HG03460 (cell line): Measurements from ENCODE around the gene SLC23A2.
"Not testable (repeated sequence)": the region's sequence is repeated elsewhere in the genome, so short reads cannot be mapped to it uniquely, and the experiment has no call there.

Source experiments
- ATAC-seq: cut with Tn5 transposase; IDR thresholded peaks from one replicate; pipeline ENCODE4 v1.9.1; 2021; ENCODE audit not compliant: unreplicated experiment

SLC23A2 gene

DNA sequence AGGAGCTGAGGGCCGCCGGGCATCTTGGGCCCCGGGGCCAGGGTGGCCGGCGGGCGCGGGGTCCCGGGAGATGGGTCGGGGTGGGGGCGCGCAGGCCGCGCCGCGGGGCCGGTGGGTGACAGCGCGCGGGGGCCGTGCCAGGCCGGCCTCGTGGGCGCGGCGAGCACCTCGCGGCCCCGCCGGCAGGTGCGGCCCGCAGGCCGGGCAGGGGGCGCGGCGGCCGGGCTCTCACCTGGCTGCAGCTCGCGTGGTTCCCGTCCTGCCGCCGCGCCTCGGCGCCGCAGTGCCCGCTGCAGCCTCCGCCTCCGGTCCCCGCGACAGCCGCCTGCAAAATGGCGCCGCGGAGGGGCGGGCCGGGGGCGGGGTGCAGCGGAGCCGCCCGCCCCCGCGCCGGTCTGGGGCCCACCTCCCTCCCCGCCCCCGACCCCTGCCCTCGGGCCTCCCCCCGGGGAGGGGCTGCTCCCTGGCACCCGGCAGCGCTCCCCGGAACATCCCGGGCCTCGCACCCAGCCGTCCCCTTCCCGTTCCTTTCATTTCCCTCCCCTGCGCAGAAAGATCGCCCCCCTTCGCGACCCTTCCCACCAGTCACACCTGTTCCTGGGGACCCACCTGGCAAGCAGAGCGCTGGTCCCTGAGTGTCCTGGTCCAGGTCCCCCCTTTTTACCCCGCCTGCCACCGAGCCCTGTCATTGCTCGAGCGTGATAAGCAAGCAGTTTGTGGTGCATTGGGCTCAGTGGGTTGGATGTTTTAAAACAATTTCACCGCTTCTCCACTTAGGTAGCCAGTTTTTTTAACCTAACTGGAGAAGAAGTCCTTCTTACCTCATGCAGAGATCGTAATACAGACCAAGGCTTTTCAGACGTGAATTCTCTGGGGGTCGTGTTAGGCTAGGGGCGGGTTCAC lies at the start of gene SLC23A2:
SLC23A2 (minus strand) TSS at position 337 of the 903 bp plus-strand sequence. CDS start 68,948 bp downstream, outside the sequence.
- no peak for ATAC-seq

DNA sequence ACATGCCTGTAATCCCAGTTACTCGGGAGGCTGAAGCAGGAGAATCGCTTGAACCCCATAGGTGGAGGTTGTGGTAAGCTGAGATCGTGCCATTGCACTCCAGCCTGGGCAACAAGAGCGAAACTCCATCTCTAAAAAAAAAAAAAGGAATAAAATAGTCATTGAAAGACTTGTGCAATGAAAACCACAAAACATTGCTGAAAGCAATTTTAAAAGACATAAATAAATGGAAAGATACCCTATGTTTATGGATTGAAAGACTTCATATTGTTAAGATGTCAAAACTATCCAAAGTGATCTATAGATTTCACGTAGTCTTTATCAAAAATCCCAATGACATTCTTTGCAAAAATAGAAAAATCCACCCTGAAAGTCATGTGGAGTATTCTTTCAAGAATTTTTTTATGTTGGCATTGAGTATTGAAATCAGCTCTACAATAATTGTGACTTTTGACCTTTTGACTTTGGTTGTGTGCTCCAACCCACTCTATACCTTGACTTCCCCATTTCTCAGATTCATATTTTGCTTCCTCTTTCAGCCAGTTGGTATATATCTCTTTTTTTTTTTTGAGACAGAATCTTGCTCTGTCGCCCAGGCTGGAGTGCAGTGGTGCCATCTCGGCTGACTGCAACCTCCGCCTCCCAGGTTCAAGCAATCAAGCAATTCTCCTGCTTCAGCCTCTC lies 45.5 kb upstream of the SLC23A2 start:
- ATAC-seq = no peak

DNA sequence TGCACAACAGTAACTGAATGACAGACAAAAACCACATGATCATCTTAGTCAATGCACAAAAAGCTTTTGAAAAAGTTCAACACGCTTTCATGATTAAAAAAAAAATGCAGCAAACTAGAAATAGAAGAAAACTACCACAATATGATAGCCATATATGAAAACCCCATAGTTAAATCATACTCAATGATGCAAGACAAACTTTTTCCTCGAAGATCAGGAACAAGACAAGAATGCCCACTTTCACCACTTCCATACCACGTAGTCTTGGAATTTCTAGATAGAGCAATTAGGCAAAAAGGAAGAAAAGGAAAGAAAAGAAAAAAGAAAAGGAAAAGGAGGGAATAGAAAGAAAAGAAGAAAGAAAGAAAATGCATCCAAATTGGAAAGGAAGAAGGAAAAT lies 44.6 kb upstream of the SLC23A2 start:
- ATAC-seq = no peak

DNA sequence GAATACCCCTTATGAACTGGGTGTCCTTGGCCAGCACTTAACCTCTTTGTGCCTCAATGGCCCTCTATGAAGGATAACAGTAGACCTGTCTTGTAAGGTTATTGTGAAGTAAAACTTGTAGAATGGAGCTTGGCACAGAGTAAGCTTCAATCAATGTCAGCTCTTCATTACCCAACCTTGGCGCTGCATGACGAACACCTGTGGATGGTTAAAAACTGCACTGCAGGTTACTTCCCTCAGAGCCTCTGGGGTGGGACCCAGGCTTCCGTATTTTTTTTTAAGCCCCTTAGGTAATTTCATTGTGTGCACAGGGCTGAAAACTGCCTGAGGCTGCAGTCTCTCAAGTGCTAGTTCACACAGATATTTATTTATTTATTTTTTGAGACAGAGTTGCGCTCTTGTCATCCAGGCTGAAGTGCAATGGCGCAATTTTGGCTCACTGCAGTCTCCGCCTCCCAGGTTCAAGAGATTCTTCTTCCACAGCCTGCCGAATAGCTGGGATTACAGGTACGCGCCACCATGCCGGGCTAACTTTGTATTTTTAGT lies 42.8 kb upstream of the SLC23A2 start:
- ATAC-seq = no peak

DNA sequence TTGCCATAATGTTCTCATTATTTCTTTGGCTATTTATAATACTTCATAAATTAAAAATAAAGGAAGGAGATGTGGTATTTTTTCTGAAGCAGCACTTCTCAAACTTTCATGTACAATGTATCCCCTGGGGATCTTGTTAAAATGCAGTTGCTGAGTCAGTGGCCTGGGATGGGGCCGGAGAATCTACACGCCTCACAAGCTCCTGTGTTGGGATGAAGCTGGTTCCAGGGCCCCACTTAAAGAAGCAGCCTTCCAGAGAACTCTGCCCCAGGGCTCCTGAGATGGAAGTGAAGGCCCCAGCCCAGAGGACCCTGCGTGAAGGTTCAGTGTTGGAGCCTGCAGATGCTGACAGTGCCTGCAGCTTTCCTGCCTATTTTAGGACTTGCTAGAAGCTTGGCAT lies 40.1 kb upstream of the SLC23A2 start:
- no peak for ATAC-seq

DNA sequence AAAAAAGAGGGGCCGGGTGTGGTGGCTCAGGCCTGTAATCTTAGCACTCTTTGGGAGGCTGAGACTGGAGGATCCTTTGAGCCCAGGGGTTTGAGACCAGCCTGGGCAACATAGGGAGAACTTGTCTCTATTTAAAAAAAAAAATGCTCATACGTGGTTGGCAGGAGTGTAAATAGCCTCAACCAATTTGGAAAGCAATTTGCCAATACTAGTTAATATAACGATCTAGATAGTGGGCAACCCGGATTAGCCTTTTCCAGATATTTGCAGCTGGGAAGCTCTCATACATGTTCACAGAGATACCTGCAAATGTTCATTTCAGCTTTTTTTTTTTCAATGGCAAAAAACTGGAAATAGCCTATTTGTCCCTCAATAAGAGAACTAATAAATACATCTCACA lies 39.0 kb upstream of the SLC23A2 start:
- ATAC-seq = no peak

DNA sequence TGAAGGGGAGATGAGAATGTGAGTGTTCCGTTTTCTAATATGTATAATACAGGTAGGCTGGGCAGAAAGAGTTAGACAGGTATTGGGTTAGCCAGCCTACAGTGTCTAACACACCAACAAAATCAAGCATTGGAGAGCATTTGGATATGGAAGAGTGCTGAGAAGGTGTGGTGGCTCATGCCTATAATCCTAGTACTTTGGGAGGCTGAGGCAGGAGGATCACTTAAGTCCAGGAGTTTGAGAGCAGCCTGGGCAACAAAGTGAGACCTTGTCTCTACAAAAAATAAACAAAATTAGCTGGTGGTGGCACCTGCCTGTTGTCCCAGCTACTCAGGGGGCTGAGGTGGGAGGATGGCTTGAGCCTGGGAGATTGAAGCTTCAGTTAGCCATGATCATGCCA lies 38.6 kb upstream of the SLC23A2 start:
- ATAC-seq = no peak

DNA sequence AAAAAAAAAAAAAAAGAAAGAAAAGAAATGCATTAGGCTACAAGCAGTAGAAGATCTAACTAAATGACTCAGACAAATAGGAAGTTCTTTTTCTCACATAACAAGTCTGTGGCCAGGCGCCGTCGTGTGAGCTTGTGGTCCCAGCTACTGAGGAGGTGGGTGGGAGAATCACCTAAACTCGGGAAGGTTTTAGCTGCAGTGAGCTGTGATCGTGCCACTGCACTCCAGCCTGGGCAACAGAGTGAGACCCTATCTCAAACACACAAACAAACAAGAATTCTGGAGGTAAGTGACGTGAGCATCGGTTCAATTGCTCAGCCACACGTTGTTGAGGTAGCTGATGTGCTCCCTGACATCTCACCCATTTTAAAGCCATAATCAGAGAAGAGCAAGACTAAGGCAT lies 37.9 kb upstream of the SLC23A2 start:
- no peak for ATAC-seq

DNA sequence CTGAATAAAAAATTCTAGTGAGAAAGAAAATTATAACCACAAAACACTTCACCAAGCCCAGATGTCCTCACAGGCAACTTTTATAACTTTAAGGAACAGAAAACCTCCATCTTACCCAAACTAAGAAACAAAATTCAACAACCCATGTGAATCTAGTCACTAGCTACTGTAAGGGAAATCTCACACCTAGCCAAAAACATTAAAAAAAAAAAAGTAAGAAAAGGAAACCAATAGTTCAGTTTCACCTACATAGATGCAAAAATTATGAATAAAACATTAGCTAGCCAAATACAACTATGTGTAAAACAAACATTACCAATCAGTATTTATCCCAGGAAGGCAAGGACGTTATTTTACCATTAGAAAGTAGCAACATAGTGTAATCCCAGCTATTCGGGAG lies 35.5 kb upstream of the SLC23A2 start:
- no peak for ATAC-seq

DNA sequence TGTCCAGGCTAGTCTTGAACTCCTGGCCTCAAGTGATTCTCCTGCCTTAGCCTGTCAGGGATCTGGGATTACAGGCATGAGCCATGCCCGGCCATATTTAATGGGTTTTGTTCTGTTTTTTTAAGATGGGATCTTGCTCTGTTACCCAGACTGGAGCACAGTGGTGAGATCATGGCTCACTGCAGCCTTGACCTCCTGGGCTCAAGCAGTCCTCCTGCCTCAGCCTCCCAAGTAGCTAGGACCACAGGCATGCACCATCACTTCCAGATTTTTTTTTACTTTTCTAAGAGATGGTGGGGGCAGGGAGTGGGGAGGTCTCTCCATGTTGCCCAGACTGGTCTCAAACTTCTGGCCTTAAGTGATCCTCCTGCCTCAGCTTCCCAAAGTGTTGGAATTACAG lies 34.2 kb upstream of the SLC23A2 start:
- ATAC-seq = not testable (repeated sequence)

DNA sequence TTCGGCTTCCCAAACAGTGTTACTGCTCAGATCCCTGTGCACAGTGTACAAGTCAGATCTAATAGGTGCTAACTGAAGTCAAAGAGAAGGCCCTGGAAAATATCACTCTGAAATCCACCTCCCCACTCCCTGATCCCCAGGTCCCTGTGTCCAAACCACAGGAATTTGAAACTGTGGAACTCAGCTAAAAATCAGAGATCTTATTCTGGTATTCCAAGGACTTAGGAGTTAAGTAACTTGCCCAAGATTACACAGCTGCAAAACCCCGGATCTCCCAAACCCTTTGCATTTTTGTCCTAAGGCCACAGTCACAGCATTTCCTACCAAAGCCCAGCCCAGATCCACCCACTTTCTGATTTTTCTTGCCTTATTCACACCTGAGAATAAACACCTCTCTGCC lies 32.3 kb upstream of the SLC23A2 start:
- no peak for ATAC-seq

DNA sequence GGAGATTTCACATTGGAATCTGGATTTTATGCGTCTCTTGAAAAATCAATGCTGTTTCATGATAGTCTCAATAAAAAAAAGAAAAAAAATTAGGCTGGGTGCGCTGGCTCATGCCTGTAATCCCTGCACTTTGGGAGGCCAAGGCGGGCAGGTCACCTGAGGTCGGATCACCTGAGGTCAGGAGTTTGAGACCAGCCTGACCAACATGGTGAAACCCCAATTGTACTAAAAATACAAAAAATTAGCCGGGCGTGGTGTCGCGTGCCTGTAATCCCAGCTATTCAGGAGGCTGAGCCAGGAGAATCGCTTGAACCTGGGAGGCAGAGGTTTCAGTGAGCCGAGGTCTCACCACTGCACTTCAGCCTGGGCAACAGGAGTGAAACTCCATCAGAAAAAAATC lies 30.4 kb upstream of the SLC23A2 start:
- not testable (repeated sequence) for ATAC-seq

DNA sequence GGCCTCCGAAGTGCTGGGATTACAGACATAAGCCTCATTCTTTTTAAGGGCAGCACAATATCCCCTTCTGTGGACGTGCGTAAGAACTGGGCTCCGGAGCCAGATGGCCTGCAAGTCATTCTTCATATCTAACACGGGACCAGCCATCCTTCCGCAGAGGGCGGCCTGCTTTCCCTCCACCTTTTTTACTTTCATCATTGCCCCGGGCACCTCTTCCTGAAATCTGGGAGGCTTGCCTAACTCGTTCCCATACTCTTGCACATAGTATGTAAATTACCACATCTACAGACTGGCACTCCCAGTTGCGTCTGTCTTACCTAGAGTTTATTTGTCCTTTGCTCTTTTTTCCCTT lies 29.9 kb upstream of the SLC23A2 start:
- ATAC-seq = no peak

DNA sequence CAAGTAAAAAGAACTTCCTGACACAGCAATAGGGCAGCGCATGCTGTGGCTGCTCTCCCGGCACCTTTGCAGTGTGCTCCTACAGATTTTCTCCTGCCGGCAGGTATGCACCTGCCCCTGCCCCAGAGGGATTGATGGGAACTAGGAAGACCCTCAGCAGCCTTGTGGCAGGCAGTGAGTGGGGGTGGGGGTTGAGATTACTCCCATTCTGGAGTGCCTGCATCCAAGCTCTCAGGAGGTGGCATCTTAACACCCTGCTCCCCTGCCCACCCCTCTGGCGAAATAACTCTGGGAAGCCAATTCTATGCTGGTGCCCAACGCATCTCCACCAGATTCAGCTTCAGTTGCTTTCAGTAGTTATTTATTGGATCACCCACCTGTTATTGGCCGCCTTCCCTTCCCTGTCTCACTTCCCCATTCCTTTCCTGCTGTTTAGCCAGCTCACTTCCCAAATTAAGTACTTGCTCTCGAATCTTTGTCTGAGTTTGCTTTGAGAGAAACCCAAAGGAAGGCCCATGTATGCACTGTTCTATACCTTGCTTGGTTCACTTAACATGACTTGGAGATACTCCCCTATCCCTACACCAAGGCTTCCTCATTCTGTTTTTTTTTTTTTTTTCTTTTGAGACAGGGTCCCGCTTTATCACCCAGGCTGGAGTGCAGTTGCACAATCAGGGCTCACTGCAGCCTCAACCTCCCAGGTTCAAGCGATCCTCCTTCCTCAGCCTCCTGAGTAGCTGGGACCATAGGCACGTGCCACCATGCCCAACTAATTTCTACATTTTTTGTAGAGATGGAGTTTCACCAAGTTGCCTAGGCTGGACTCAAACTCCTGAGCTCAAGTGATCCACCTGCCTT lies 29.3 kb upstream of the SLC23A2 start:
- ATAC-seq = no peak

DNA sequence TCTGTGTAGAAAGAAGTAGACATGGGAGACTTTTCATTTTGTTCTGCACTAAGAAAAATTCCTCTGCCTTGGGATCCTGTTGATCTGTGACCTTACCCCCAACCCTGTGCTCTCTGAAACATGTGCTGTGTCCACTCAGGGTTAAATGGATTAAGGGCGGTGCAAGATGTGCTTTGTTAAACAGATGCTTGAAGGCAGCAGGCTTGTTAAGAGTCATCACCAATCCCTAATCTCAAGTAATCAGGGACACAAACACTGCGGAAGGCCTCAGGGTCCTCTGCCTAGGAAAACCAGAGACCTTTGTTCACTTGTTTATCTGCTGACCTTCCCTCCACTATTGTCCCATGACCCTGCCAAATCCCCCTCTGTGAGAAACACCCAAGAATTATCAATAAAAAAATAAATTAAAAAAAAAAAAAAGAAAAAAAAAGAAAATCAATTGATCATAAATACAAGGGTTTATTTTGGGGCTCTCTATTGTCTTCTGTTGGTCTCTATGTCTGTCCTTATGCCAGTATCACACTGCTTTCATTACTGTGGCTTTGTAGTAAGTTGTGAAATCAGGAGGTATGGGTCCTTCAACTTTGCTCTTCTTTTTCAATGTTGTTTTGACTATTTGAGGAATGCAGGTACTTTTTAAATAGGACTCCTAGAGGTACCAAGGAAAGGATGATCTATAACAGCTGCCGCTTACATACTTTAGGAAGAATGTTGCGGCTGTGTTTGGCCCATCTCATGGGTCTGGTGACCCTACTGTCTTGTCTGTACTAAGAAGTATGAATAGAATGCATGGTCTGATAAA lies 27.1 kb upstream of the SLC23A2 start:
- ATAC-seq = not testable (repeated sequence)

DNA sequence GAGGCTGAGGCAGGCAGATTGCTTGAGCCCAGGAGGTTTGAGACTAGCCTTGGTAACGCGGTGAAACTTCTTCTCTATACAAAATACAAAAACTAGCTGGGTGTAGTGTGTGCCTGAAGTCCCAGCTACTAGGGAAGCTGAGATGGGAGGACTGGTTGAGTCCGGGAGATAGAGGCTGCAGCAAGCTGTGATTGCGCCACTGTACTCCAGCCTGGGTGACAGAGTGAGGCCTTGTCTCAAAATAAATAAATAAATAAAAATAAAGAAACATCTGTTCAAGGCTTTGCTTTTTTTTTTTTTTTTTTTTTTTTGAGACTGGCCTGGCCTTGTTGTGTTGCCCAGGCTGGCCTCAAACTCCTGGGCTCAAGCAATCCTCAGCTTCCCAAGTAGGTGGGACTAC lies 23.7 kb upstream of the SLC23A2 start:
- ATAC-seq = no peak

DNA sequence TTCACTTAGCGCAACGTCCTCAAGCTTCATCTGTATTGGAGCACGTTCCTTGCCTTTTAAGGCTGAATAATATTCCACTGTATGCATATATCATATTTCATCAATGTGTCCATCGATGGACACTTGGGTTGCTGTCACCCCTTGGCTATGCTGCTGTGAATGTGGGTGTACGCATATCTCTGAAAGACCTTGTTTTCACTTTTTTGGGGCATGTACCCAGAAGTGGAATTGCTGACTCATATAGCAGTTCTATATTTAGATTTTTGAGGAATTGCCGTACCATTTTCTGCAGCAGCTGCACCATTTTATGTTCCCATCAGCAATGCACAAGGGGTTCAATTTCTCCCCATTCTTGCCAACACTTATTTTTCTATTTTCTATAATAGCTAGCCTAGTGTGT lies 22.8 kb upstream of the SLC23A2 start:
- no peak for ATAC-seq

DNA sequence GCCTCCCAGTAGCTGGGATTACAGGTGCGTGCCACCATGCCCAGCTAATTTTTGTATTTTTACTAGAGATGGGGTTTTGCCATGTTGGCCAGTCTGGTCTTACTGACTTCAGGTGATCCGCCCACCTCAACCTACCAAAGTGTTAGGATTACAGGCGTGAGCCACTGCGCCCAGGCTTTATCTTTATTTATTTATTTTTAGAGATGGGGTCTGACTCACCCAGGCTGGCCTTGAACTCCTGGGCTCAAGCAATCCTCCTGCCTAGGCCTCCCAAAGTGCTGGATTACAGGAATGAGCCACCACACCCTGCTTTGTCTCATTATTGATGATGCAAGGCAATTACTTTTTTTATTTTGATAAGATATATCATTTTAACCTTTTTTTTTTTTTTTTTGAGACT lies 21.9 kb upstream of the SLC23A2 start:
- ATAC-seq = not testable (repeated sequence)

DNA sequence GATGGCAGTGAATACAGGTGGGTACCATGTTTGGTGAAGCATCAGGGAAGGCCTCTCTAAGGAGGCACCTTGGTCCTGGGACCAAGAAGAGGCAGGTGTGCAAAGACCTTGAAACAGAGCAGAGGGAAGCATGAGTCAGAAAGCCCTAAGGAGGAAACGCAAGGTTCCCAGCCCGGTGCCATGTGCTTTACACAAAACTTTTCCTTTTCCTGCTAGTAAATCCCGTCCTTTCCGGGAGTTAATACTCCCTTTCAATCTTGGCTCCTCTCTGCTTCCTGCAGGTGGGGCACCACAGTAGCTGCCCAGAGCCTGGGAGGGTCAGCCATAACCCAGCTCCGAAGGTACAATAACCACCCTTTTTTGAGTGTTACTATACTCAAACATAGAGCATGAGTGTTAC lies 19.4 kb upstream of the SLC23A2 start:
- ATAC-seq = no peak

DNA sequence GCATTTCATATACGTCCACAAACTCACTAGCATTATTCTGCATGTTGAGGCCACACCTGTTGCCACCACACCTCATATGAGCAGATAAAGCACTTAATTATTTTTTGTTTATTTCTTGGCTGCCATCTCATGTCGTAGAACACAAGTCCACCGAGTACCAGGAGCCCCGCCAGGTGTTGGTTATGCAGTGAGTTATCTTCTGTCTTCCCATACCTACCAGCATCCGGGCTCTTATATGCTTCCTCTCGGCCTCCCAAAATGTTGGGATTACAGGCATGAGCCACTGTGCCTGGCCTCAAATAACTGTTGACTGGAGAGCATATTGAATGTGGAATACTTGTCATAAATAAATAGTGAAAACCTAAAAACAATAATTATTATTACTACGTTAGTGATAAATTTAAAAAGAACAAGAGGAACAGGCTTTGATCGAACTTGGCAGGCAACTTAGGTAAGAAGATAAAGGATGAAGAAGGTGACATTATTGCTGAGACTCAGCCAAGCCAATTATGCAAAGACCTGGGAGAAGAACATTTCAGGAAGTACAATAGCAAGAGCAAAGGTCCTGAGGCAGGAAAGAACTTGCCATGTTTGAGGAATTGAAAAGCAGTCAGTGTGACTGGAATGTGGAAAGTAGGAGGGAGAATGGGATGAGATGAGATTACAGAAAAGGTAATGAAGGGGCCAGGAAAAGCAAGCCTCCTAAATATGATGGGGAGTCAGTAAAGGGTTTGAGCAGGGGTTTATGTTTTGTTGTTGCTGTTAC lies 12.6 kb upstream of the SLC23A2 start:
- ATAC-seq = no peak
